HUDEP-2 (cell line): Measurements from ENCODE around the gene FAM199X.
A peak's percentile ranks its signal among the peaks of the same experiment; 100 is the strongest.

Experiments
- DNase-seq, 76 experiments: peaks; one replicate each; lab custom pipeline; 2025; ENCODE audit not compliant: unreplicated experiment in 76 of 76; lab: John Stamatoyannopoulos, UW

Gene FAM199X

GRCh38 chrX:104165894-104166734 lies at the start of gene FAM199X:
Gene FAM199X (plus strand): TSS chrX:104166453. CDS start chrX:104166786, 333 bp downstream.
- DNase-seq = peak in 75 of 76 experiments; percentile 2 to 88 (median 72)

GRCh38 chrX:104117759-104118158 lies 48.5 kb upstream of the FAM199X start:
- DNase-seq = no peak

- DNase-seq = no peak
Measured at GRCh38 chrX:104118765-104119164, 47.5 kb upstream of the FAM199X start.

- no peak for DNase-seq
Measured at GRCh38 chrX:104122829-104123228, 43.4 kb upstream of the FAM199X start.

GRCh38 chrX:104126856-104127255 lies 39.4 kb upstream of the FAM199X start:
- no peak for DNase-seq

- no peak for DNase-seq
Measured at GRCh38 chrX:104130808-104131207, 35.4 kb upstream of the FAM199X start.

GRCh38 chrX:104134583-104135261 lies 31.5 kb upstream of the FAM199X start:
- DNase-seq = no peak

- no peak for DNase-seq
Measured at GRCh38 chrX:104135677-104136076, 30.6 kb upstream of the FAM199X start.

GRCh38 chrX:104136241-104137019 lies 29.8 kb upstream of the FAM199X start:
- peak in 53 of 76 experiments; percentile 0 to 54 (median 14) for DNase-seq

- DNase-seq = peak in 2 of 76 experiments; percentile 0
Measured at GRCh38 chrX:104137496-104137895, 28.8 kb upstream of the FAM199X start.

- DNase-seq = no peak
Measured at GRCh38 chrX:104141087-104141760, 25.0 kb upstream of the FAM199X start.

GRCh38 chrX:104151037-104151436 lies 15.2 kb upstream of the FAM199X start:
- DNase-seq = no peak

GRCh38 chrX:104156630-104157529 lies 9.4 kb upstream of the FAM199X start, which contains the start of gene SLC25A53:
Gene SLC25A53 (minus strand): TSS chrX:104157009. CDS start chrX:104105257, 51,752 bp downstream.
- peak in 74 of 76 experiments; percentile 1 to 82 (median 59) for DNase-seq

- peak in 2 of 76 experiments; percentile 0 to 23 for DNase-seq
Measured at GRCh38 chrX:104166735-104167436, 633 bp downstream of the FAM199X start.

- no peak for DNase-seq
Measured at GRCh38 chrX:104168127-104168526, 1.9 kb downstream of the FAM199X start.

GRCh38 chrX:104172121-104172520 lies 5.9 kb downstream of the FAM199X start:
- no peak for DNase-seq

- peak in 9 of 76 experiments; percentile 0 to 16 (median 1) for DNase-seq
Measured at GRCh38 chrX:104172788-104173187, 6.5 kb downstream of the FAM199X start.

- DNase-seq = no peak
Measured at GRCh38 chrX:104173841-104174240, 7.6 kb downstream of the FAM199X start.

- DNase-seq = no peak
Measured at GRCh38 chrX:104183685-104184084, 17.4 kb downstream of the FAM199X start.
